Ectodermal cell (in vitro differentiated cells): ENCODE results near the gene CES4A.
"Not testable (repeated sequence)": the region's sequence is repeated elsewhere in the genome, so short reads cannot be mapped to it uniquely, and the experiment has no call there.

ENCODE experiments used
- H3K27ac ChIP-seq: 2 replicates; pipeline ENCODE4 v1.7.0; 2013; ENCODE audit warnings: mild to moderate bottlenecking, low read depth, low read length; ENCODE audit not compliant: insufficient read depth, poor library complexity, severe bottlenecking
- H3K27me3 ChIP-seq: 2 replicates; pipeline ENCODE4 v1.7.0; 2013; ENCODE audit warnings: mild to moderate bottlenecking, low read length; ENCODE audit not compliant: insufficient read depth, control insufficient read depth, poor library complexity, severe bottlenecking
- H3K36me3 ChIP-seq: one replicate; pipeline ENCODE4 v1.7.0; 2013; ENCODE audit warnings: low read length; ENCODE audit not compliant: control insufficient read depth, insufficient read depth
- H3K4me1 ChIP-seq: one replicate; pipeline ENCODE4 v1.7.0; 2013; ENCODE audit warnings: low read length; ENCODE audit not compliant: control insufficient read depth, insufficient read depth
- H3K4me3 ChIP-seq: 2 replicates; pipeline ENCODE4 v1.7.0; 2013; ENCODE audit warnings: low read depth, low read length, control low read depth; ENCODE audit not compliant: insufficient read depth
- H3K9me3 ChIP-seq: 2 replicates; pipeline ENCODE4 v1.7.0; 2013; ENCODE audit warnings: mild to moderate bottlenecking, low read length, moderate library complexity; ENCODE audit not compliant: control insufficient read depth
- WGBS, 2 experiments: methylation state at CpG; one replicate each; pipeline ENCODE4 v1.1.7; 2013; ENCODE audit warnings: missing lambda C conversion rate in 2 of 2; 5-methylcytosine and 5-hydroxymethylcytosine counted together

Gene CES4A

DNA sequence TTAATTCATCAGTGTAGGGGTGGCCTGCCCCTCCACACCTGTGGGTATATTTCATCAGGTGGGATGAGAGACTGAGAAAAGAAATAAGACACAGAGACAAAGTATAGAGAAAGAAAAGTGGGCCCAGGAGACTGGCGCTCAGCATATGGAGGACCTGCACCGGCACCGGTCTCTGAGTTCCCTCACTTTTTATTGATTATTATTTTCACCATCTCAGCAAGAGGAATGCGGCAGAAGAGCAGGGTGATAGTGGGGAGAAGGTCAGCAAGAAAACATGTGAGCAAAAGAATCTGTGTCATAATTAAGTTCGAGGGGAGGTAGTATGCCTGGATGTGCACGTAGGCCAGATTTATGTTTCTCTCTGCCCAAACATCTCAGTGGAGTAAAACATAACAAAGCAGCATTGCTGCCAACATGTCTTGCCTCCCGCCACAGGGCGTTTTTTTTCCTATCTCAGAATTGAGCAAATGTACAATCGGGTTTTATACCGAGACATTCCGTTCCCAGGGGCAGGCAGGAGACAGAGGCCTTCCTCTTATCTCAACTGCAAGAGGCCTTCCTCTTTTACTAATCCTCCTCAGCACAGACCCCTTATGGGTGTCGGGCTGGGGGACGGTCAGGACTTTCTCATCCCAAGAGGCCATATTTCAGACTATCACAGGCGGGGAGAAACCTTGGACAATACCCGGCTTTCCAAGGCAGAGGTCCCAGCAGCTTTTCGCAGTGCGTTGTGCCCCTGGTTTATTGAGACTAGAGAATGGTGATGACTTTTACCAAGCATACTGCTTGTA is 32.8 kb upstream of the CES4A start:
- not testable (repeated sequence) for H3K27me3 ChIP-seq, H3K4me3 ChIP-seq, H3K36me3 ChIP-seq, H3K4me1 ChIP-seq, H3K27ac ChIP-seq, H3K9me3 ChIP-seq
- WGBS, 2 experiments, result 92 to 94% methylated on average over 15 to 17 of the region's 17 CpGs

DNA sequence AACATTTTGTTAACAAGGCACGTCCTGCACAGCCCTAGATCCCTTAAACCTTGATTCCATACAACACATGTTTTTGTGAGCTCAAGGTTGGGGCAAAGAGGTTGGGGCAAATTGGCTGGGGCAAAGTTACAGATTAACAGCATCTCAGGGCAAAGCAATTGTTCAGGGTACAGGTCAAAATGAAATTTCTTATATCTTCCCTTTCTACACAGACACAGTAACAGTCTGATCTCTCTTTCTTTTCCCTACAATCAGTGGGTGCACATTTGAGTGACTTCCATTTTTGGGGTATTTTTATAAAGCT is 32.3 kb upstream of the CES4A start:
- not testable (repeated sequence) for H3K4me3 ChIP-seq, H3K9me3 ChIP-seq, H3K4me1 ChIP-seq, H3K27me3 ChIP-seq, H3K27ac ChIP-seq, H3K36me3 ChIP-seq
- 100% methylated on average over 1 of the region's 1 CpG; no CpG with 5 or more reads in 1 of the 2 experiments for WGBS, 2 experiments

DNA sequence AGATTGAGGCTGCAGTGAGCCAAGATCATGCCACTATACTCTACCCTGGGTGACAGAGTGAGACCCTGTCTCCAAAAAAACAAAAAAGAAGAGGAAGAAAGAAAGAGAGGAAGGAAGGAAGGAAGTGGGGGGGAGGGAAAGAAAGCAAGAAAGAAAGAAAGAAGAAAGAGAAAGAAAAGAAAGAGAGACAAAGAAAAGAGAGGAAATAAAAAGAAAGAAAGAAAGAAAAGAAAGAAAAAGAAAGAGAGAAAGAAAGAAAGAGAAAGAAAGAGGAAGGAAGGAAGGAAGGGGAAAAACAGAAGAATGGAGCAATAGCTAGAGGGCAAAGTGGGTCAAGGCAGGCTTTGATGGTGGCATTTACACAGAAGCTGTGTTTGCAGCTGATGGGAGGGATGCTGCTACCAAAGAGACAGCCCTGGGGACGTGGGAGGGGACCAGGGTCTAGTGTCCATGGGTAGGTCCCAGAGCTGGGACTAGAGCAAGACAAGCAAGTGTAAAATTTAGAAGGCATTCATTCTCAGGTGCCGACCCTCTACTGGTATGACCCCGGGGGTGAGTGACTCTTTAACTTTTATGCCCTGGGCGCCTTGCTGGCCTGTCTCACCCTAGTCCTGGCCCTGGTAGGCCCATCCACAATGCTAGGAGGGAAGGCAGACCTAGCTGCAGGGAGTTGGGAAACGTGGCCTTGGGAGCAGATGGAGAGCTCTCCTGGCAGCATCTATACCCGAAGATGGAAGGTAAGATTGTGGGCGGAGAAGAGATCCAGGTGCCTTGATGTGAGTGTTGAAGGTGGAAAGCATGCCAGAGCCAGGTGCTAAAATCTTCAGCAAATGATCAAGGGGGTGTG is 29.3 kb upstream of the CES4A start:
- Histone ChIP-seq H3K9me3 (no peaks in the 10 kb centered on the region), H3K27ac (no peak overlapping the region), H3K4me1 (no peaks in the 10 kb centered on the region), H3K27me3 (no peaks in the 10 kb centered on the region), H3K4me3 (no peak overlapping the region), H3K36me3 (no peaks in the 10 kb centered on the region)
- 84 to 86% methylated on average over 7 of the region's 7 CpGs for WGBS, 2 experiments

DNA sequence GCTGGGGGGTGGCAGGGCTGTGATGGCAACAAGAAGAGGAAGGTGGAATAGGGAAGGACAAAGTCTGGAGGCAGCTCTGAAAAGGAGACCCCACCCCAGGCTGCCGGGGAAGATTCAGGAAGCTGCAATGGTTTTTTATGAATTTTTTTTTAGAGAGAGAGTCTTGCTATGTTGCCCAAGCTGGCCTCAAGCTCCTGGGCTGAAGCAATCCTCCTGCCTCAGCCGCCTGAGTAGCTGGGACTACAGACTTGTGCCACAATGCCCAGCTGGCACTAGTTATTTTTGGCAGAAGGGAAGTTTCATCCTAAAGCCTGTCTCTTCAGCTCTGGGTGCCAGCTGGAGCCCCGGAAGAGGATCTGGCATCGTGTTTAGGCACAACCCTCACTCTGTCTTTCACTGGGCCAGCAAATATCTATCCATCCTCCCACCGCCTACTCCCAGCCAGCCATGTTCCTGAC is 28.7 kb upstream of the CES4A start:
- 90 to 91% methylated on average over 5 of the region's 5 CpGs for WGBS, 2 experiments
- no peaks in the 10 kb centered on the region for H3K27me3 ChIP-seq
- no peaks in the 10 kb centered on the region for H3K9me3 ChIP-seq
- no peak overlapping the region for H3K4me3 ChIP-seq
- H3K27ac ChIP-seq, result no peak overlapping the region
- no peaks in the 10 kb centered on the region for H3K36me3 ChIP-seq
- H3K4me1 ChIP-seq, result no peaks in the 10 kb centered on the region

DNA sequence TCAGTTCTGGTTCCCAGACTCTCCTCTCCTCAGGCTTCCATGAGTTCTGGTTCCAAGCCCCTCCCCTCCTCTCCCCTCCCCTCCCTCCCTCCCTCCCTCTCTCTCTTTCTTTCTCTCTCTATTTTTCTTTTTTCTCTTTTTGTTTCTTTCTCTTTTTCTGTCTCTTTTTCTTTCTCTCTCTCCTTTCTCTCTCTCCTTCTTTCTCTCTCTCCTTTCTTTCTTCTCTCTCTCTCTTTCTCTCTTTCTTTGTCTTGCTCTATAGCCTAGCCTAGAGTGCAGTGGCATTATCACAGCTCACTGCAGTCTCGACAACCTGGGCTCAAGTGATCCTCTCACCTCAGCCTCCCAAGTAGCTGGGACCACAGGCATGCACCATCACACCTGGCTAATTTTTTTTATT is 28.1 kb upstream of the CES4A start:
- Histone ChIP-seq H3K4me1 (no peaks in the 10 kb centered on the region), H3K9me3 (no peaks in the 10 kb centered on the region), H3K27ac (no peak overlapping the region), H3K36me3 (no peaks in the 10 kb centered on the region), H3K27me3 (no peaks in the 10 kb centered on the region), H3K4me3 (no peak overlapping the region)
- WGBS, 2 experiments, result 87 to 91% methylated on average over 1 of the region's 1 CpG

DNA sequence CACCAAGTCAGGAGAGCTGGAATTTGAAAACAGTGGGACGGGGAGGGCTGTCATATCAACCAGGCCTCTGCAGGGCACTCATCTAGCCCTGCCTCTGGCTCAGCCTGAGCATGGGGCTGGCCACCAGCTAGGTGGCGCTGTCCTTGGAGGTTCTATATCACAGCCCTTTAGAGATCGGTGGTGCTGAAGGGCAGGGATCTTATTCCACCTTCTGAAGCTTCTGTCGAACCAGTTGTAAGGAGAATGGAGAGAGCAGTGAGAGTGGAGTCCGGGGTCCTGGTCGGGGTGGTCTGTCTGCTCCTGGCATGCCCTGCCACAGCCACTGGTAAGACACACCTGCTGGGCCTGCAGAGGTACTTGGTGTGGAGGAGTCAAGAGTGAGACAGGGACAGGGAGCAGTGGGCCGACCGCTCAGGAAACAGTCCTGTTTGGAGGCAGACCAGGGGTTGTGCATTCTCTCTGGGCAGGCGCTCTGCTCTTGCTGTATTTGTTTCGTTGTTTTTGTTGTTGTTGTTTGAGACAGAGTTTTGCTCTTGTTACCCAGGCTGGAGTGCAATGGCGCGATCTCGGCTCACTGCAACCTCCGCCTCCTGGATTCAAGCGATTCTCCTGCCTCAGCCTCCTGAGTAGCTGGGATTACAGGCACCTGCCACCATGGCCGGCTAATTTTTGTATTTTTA is 27.2 kb upstream of the CES4A start, which contains the start of gene CES3:
TSS of gene CES3 (plus strand) at position 202 of the 680 bp plus-strand sequence. CDS start at position 244, 42 bp downstream.
- Histone ChIP-seq H3K9me3 (no peaks in the 10 kb centered on the region), H3K4me3 (peak within 1 kb of the TSS; percentile 36)

DNA sequence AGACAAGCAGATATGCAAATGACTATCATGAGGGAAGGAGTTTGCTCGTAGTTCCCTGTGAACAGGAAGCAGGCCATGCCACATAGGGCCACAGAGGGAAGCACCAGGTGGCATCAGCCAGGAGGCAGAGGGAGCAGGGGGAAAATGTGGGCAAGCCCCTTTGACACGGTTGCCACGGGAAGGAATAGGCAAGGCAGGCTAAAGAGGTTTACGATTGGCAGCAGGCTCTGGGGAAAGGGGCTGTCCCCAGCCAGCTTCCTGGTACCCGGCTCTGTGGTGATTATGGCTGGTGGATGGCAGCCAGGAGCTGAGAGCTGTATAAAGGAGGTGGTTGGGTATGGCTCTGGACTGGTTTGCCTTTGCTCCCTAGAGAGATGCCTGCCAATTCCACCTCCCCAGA is 26.5 kb upstream of the CES4A start:
- Histone ChIP-seq H3K4me3 (no peak overlapping the region), H3K4me1 (no peaks in the 10 kb centered on the region), H3K36me3 (no peaks in the 10 kb centered on the region), H3K27ac (no peak overlapping the region), H3K27me3 (no peaks in the 10 kb centered on the region), H3K9me3 (no peaks in the 10 kb centered on the region)
- WGBS, 2 experiments, result 93% methylated on average over 5 of the region's 5 CpGs

More for the DNA sequence above, 27.2 kb upstream of the CES4A start, which contains the start of gene CES3:
- WGBS, 2 experiments, result 61 to 62% methylated on average over 16 of the region's 16 CpGs
- no peaks in the 10 kb centered on the region for H3K27me3 ChIP-seq
- no peak within 1 kb of the TSS for H3K27ac ChIP-seq
- H3K4me1 ChIP-seq, result no peaks in the 10 kb centered on the region
- H3K36me3 ChIP-seq, result no peaks in the 10 kb centered on the region

DNA sequence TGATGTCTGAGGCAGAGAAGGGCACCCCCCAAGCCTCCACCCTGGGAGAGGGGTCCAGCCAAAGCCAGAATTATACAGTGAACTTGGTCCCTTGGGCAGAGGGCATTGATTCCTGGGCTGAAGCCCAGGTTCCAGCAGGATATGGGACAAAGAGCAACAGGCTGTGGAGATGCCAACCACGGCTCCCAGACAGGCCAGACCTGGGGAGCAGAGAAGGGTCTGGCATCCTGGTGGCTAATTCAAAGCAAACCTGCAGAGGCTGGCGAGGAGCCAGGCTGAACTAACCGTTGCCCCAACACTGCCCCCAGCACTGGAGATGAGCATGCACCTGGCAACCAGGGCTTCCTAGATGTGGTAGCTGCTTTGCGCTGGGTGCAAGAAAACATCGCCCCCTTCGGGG is 24.3 kb upstream of the CES4A start:
- Histone ChIP-seq H3K27me3 (no peaks in the 10 kb centered on the region), H3K27ac (no peak overlapping the region), H3K4me1 (no peaks in the 10 kb centered on the region), H3K36me3 (no peaks in the 10 kb centered on the region), H3K4me3 (no peak overlapping the region), H3K9me3 (no peaks in the 10 kb centered on the region)
- 93 to 94% methylated on average over 6 of the region's 6 CpGs for WGBS, 2 experiments

DNA sequence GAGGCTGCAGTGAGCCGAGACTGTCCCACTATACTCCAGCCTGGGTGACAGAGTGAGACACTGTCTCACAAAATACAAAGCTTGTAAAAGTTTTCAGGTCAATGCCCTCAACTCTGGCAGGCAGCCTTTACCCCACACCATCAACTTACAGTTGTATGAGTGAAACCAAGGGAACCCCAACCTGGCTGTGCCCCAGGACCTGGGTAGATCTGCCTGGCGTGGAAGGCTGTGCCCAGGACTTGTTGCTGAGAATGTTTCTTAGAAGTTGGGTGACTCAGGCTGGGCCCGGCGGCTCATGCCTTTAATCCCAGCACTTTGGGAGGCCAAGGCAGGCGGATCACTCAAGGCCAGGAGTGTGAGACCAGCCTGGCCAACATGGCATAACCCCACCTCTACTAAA is 19.5 kb upstream of the CES4A start:
- Histone ChIP-seq H3K36me3 (no peaks in the 10 kb centered on the region), H3K4me1 (no peaks in the 10 kb centered on the region), H3K4me3 (no peak overlapping the region), H3K27me3 (no peaks in the 10 kb centered on the region), H3K27ac (no peak overlapping the region), H3K9me3 (no peaks in the 10 kb centered on the region)
- 91% methylated on average over 5 of the region's 5 CpGs for whole genome bisulfite sequencing, 2 experiments
